ENCODE data around the gene PRDM5. TPM values are rescaled to one million over a fixed set of nuclear protein-coding genes. Genes with fewer than 3 reads are reported as not detected.
"Not testable (repeated sequence)": the region's sequence is repeated elsewhere in the genome, so short reads cannot be mapped to it uniquely, and the experiment has no call there.

PRDM5 gene
- total RNA-seq, 1 experiment from 2014 or later, result 9.1 TPM

DNA sequence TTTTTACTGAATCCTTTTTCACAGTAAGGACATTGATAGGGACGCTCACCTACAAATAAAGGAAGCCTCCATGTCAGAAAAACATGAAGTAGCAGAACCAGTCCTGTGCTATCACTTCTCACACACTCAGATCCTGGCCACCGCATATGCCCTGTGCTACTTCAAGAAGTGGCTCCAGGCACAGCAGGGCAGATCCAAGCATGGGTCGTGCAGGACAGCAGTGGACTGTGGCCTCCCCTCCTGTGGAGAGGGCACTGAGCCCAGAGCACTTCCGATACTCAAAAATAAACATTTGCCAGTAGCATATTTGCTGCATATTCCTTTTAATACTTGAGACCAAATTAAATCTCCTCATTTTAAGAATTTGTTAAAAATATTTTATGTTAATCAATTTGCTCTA is 167.9 kb downstream of the PRDM5 start:
- DNase-seq (ENCODE audit: low spot score), result no peak

DNA sequence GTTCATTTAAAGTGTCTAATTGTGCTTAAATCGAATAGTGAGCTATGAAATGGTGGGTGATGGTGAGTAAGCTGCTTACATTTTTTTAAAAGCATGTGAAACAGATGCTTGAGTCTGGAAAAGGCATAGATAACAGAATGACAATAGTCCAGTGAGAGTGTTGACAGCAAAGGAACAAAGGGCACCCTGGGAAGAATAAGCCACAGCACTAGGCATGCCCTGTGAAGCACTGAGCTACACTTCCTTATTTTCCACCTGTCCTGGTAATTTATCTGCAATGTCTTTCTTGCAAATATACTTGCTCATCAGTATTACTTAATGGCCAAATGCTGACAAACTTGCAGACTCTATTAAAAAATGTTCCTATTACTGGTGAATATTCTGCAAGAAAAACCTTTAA is 168.7 kb downstream of the PRDM5 start:
- no peak for DNase-seq (ENCODE audit: low spot score)

DNA sequence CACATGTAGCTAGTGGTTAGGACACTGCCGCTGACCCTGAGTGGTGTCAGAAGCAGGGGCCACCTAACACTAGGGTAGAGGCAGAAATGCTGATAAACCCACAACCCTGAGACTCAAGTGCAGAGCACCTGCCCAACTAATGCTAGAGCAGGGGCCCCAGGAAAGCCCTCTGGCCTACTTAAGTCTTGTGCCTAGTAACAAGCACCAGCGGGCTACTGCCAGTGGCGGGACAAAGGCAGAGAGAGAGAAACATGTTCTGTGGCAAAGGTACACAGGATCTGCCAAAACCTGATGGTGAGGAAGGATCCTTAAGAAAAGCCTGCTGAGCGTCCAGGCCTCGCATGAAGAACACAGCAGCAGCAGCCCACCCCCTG is 172.4 kb downstream of the PRDM5 start:
- DNase-seq (ENCODE audit: low spot score), result no peak

DNA sequence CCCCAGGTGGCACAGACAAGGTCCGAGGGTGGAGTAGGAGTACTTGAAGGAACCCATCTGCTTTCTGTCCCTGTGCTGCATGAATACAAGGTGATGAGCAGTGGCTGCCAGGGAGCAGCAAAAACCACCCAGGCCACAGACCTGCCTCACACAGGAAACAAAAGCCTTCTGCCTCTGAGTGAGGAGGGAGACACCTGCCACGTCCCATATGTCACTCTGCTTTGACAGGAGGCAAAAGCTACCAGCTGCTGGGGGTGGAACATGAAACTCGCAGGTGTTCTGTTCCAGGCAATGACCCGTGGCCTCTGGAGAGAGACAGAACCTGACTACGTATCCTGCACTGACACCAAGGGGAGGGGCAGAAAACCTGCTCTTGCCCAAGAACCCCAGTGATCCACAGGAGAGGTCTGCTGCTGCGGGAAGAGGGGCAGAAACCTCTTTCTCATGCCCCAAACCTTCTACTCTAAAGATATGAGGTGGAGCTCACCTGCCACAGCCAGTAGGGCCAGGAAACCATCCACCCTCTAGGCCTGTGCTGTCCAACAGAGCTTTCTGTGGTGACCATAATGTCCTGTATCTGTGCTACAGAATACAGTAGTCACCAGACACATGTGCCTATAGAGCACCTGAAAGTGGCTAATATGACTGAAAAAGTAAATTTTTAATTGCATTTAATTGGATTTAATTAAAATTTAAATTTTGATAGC is 172.9 kb downstream of the PRDM5 start:
- DNase-seq (ENCODE audit: low spot score), result no peak

DNA sequence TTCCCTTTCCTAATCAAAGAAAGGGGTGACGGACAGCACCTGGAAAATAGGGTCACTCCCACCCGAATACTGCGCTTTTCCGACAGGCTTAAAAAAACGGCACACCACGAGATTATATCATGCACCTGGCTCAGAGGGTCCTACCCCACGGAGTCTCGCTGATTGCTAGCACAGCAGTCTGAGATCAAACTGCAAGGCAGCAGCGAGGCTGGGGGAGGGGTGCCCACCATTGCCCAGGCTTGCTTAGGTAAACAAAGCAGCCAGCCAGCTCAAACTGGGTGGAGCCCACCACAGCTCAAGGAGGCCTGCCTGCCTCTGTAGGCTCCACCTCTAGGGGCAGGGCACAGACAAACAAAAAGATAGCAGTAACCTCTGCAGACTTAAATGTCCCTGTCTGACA is 180.9 kb downstream of the PRDM5 start:
- DNase-seq (ENCODE audit: low spot score), result not testable (repeated sequence)

DNA sequence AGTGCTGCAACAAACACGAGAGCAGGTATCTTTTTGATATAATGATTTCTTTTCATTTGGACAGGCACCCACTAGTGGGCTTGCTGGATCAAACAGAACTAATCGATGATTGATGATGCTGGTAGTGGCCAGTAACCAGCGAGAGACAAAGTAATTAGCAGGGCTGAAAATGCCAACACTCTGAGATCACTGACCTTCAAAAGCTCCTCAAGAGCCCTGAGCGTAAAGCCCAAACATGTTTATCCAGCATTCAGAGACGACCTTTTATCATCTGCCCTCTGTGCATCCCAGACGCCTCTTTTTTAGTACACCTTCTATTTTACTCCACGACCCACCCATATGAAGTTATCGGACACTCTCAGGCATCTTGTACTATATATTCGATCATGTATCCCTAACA is 186.2 kb downstream of the PRDM5 start:
- no peak for DNase-seq (ENCODE audit: low spot score)

DNA sequence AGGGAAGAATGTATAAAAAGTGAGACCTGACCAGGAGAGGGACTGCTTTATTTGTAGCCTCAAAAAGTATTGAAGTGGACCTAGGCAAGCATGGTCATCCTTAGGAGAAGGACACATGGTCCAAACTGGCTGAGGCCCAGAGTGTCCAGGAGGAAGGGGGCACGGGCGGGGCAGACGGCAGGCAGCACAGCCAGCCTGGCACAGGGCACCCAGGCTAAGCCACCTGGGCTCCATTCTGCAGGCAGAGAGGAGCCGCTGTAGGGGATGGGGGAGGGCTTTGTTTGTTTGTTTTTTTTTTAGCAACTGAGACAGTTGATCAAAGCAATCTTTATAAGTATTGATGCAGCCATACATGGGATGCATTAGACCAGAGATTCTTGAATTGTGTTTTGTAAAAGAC is 188.6 kb downstream of the PRDM5 start:
- DNase-seq (ENCODE audit: low spot score), result no peak

DNA sequence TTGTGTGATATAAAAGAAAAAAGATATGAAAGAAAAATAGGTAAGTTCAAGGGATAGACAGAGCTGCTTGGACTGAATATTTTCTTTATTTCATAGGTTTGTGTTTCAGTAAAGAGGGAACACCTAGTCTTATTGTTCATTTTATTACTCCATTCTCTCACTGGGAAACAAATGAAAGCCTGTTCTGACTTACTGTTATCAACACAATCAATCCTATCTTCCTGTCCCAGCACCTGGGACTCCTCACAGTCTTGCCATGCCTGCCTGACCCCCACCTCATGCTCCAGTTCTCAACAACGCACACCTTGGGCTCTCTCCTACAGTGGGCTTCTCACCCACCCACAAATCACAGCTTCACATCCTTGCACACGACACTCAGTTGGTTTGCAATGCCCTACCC is 189.5 kb downstream of the PRDM5 start:
- no peak for DNase-seq (ENCODE audit: low spot score)

DNA sequence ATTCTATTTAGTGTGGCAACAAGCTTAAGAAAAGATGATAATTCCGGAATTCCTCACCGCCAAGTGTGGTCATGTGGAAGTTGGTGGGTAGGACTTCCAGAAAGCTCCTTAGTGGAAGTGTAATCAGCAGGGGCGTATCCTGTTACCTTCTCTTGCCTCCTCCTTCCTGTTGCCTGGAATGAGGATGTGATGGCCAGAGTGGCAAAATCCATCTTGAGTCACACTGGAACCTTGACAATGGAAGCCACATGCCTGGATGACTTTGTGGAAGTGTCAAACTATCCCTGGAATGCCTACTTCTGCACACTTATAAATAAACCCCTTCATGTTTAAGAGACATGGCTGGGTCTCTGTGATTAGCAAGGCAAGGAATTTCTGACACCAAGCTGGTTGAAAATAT is 191.0 kb downstream of the PRDM5 start:
- peak; percentile 23 for DNase-seq (ENCODE audit: low spot score)

DNA sequence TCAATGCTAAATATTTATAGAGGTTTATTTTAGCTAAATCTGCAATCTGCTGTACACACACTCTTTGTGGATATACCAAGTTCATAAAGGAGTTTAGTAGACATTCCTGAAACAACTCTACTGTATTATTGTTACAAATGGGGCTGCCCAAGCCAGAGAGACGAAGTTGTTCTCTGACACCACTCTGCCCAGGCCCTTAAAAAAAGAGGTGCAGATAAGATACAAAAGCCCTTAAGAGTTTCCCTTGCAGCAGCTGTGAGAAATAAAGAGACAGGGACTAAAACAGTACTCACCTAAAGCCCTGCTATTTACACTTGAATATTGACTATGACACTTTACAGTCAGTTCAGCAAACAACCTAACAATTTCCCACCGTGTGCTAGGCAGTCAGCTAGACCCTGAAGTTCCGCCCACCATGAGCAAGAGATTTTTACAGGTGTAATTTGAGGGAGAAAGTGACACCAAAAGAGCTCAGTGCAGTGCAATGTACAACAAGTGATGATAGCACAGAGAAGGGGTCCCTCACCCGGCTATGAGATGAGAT is 191.7 kb downstream of the PRDM5 start:
- DNase-seq (ENCODE audit: low spot score), result no peak

DNA sequence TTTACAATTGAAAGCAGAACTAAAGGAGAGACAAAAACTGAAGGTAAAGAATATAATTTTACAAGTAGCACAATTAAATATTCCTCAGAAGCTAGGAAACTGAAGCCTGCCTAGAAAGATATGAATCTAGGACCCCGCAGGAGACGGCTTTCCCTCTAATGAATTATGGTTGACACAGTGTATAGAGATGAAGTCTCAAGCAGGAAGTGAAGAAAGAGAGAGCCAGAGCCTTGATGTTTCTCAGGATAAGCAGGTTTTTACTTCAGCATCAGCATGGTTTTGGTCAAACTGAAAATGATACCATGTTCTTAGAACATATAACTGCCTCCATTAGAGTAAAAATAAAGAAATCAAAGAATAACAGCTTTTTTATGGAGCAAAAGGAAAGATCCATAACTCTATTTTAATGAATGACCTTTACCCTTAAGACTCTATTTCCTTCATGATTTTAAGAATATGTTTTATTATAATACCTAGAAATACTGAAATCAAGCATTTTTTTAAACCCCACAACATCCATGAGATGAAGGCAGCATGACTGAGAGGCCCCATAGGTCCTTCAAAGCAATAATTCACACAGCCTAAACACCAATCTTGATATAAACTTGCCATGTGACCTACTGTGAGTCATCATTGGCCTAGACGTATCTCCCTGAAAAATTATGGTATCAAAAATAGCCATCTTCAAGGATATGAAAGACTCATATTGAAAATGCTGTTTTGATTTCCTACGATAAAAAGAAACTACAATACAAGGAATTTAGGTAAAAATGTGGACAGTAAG is 193.4 kb downstream of the PRDM5 start:
- DNase-seq (ENCODE audit: low spot score), result no peak

DNA sequence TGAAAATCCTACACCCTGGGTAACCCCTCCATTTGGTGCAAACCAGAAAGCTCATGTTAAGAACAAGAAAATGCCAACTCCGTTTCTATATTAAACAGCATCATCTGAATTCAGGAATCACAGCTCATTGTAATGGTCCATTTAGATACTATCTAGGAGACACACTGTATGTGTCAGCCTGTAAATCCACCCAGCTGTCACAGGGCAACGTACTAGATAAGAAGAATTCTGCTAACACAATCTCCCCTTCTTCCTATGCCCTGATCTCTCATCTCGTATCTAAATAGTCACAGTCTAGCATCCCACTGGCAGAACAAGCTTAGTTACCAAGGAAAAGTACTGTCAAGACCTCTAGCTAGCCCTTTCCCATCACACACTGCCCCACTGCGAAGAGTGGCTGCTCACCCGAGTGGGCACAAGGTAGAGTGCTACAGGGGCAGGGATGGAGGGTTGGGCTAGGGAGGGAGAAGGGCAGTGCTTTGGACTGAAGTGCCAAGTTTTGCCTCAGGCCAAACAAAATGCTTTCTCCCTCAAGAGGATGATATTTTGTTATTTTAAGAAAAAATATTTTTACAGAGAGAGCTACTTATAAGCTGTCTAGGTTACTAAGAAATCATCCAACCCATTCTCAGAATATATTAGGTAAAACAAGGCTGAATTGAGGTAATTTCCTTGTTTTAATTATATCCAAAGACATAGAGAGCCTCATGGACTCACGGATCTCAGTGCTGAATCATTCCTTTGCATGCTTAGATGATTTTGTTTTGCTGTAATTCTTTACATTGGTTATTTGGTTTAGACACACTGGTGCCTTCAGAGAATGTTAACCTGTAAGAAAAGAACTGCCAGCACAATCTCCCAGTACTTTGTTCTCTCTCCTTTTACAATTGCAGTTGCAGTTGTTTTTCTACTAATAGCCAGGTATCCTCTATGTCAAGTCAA is 196.6 kb downstream of the PRDM5 start:
- no peak for DNase-seq (ENCODE audit: low spot score)

DNA sequence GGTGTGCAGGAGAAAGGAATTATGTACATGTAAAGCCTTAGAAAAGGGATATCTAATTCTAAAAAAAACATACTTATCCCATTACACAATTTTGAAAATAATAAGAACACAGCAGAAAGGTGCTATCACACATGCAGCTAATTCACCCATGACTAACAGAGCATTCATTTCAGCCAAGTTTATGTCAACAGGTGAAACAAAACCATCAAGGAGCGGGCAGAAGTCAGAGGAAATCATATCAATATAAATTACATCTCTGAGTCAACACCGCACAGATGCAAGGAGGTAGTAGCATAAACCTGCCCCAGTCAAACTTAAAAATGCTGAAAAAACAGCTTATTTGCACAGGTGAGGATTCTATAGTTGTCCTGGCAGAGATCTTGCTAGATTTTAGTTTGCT is 197.9 kb downstream of the PRDM5 start:
- no peak for DNase-seq (ENCODE audit: low spot score)

DNA sequence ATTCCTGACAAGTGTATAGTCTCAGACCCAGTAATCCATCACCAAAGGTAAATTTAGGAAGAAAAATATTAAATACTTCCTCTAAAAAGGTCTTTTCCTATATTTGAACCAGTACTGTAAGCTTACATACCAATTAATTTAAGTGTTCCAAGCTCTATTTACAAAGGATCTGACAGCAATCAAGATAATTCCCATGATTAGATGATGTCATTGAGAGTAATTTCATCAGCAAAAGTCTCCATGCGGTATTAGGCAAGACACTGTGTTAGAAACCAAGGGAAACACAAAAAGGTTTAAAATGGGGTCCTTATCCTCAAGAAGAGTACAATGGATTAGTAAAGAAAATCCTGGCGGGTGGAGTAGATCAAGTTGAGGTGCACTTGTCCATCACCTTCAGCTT is 198.5 kb downstream of the PRDM5 start:
- no peak for DNase-seq (ENCODE audit: low spot score)

DNA sequence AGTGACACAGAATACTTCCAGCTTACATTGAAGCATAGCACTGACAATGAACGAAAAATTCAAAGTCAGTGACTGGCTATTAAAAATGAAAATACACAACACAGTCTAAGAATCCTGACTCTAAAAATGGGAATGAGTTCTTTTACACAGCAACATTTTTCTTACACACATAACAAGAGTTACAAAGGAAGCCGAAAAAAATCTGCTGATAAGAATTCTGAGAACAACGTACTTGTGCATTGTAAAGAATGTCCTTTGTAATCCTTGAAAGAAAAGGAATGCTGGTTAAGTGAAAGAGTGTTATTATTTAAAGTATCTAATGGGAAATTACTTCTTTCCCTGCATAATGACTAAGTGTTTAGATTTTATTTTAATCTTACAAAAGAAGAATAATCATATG is 199.4 kb downstream of the PRDM5 start:
- DNase-seq (ENCODE audit: low spot score), result no peak

DNA sequence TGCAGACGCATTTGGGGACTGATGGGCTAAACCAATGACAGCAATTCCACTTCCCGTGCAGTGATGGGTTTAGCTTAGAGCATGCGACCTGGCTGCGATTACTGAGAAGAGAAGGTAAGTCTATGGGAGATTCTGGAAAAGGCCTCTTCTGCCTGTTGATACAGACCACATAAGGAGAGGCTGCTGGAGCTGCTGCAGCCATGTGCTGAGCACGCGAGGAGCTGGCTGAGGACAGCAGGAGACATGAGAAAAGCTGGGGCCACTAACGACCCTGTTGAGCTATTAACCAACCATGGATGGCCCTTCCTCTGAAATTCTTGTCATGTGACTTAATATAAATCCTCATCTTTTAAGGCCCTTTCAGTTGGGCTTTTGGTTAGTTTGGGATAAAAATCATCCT is 199.9 kb downstream of the PRDM5 start:
- no peak for DNase-seq (ENCODE audit: low spot score)

DNA sequence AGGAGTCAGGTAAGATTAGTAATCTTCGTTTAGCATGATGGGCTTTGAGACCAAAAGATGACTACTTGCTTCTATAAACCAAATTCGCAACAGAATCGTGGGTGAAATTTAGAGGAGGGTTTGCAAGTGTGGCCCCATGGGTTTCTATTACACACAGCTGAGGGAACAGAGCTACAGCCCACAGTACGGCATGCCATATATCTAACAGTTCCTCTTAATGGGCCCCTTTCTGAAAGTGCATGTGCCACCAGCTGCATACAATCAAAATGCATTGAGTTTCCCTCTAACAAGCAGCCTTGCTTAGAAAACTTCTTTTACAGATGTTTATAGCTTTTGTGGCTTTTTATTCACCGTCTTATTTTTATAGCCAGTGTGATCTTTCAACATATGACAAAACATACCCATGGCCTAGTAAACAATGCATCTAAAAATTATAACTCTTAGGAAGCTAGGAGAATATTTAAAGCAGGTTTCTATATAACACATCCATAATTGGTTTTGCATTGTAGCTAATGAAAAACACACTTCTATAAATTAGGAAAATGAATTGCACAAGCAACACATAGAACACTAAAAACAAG is 202.1 kb downstream of the PRDM5 start:
- no peak for DNase-seq (ENCODE audit: low spot score)

DNA sequence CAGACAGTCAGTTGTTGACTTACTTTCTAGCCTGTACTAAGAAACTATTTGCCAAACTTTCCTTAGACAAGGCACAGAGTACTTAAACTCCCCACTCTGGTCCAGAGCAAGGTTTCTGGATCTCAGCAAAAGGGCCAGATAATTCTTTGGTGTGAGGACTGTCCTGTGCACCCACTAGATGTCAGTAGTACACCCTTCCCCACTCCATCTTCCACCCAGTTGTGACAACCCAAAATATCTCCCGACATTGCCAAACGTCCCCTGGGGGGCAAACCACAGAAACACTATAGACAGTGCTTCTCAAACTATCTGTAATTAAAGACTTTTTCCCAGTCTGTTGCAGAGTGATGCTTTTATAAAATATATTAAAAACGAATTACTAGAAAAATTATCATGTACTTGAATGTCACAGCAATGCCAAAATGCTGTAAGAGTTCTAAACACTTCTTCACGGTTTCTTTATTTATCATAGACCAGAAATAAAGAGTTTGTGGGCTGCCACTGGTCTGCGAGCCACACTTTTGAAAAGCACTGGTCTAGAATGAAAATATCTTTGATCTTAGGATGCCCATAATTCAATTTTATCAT is 203.5 kb downstream of the PRDM5 start:
- peak; percentile 33 for DNase-seq (ENCODE audit: low spot score)

DNA sequence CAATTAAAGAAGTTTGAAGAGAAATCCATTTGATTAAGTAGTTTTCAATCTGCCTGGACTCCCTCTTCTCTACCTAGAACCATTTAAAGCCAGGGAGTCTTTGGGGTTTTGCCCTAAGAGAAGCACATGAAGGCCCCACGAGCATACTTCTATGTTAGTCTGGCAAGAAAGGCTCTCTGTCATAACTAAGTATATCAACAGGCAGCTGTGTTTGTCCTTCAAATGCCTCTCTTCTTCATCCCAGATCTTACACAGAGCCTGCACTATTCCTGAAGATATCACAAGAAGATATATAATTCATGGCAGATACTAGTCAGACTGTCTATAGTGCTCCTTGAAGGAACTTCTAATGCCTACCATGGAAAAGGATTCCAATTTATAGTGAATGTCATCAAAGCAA is 206.2 kb downstream of the PRDM5 start:
- no peak for DNase-seq (ENCODE audit: low spot score)

DNA sequence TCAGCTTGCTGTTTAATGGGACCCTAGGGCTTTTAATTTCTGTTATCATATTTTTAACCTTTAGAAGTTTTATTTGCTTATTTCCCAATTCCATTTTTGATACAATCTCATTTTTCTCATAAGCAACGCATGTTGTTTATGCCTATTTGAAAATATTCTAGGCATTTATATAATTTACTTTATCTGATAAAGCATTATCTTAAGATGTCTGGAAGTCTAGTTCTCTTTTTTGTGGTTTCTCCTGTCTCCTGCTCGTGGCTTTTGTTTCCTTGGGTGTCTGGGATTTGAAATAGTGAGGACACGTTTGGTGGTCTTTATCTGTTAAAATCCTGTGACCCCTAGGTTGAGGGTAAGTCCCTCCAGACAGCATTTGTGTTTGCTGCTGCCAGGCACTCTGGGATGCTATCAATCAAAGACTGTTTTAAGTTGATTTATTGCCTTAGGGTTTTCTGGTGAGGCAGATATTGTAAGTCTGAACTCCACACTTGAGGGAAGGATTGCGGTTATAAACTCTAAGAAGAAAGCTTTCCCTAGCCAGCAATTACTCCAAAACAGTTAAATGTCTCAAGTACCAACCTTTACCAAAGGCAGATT is 208.0 kb downstream of the PRDM5 start:
- DNase-seq (ENCODE audit: low spot score), result no peak

DNA sequence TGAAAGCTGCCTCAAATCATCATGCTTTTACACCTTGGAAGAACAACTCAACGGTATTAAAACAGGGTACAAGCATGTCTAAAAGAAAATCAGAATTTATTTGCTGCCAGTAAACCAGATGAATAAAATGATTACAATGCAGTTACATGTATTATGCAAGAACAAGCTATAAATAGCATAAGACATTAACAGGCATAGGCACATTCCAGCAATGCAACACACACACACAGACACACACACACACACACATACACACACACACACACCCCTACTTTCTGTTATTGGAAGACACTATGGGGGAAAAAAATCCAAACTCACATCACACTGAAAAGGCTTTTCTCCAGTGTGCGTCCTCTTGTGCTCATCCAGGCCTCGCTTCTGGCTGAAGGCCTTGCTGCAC is 212.5 kb downstream of the PRDM5 start:
- no peak for DNase-seq (ENCODE audit: low spot score)

Measured in H4 (cell line).